HG02840 (cell line): ENCODE measurements around the gene TUBB4B.

Experiments
- ATAC-seq: cut with Tn5 transposase; IDR thresholded peaks from one replicate; pipeline ENCODE4 v1.9.1; 2021; ENCODE audit warnings: mild to moderate bottlenecking, moderate library complexity, moderate number of reproducible peaks; ENCODE audit not compliant: unreplicated experiment, low FRiP score

The TUBB4B gene

GRCh38 chr9:137267933-137268355, 26.9 kb downstream of the TUBB4B start:
- no peak for ATAC-seq

DNA sequence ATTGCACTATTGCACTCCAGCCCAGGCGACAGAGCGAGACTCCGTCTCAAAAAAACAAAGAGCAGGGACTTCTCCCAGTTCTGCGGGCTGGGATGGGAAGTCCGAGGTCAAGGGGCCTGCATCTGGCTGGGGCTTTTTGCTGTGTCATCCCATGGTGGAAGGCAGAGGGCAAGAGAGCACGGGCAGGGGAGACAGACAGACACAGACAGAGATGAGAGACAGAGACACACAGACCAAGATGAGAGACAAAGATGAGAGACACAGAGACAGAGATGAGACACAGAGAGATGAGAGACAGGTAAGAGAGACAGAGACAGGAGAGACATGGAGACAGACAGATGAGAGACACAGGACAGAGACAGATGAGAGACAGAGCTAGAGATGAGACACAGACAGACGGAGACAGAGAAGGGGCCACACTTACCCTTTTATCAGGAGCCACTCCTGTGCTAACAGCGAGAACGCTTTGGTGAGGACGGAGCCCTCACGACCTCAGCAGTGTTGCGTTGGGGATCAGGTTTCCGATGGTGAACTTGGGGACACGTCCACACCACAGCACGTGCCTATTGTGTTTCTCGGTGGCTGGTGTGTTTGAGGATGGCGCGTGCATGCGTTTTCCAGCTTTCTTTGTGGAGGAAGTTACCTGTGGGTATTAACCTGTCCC, 27.6 kb downstream of the TUBB4B start:
- ATAC-seq: no peak

GRCh38 chr9:137269231-137269772, 28.2 kb downstream of the TUBB4B start:
- ATAC-seq: no peak

DNA sequence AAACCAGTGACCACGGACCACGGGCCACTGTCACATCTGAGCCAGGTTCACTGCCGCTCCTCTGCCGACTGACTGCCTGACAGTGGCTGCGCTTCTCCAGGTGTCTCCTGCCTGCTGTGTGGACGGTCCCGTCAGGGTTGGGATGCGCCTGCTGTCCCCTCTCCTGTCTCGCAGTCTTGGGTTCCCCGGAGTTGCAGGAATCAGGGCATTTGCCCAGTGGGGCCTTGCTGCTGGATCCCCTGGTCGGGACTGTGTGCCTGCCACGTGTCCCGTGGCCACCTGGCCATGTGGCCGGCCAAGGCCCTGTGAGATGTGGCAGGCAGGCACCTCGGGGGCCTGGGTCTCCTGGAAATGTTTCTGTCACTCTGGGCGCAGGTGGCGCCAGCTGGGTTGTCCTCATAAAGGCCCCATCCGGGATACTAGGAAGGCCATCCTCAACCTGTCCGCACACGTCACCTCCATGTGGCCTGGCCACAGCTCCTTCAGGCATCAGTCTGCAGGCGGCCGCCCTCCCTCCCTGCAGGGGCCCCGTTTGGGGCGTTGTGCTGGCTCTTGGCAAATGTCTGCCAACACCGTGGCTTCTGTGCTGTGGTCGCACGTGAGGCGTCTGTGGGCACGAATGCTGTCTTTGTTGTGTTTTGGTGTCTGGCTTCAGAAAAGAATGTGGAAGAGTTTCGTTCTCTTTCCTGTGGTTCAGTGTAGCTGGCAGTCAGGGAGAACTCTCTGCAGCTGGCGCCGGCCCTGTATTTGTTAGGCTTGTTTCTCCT, 30.0 kb downstream of the TUBB4B start:
- ATAC-seq: no peak

GRCh38 chr9:137271696-137272076, 30.6 kb downstream of the TUBB4B start:
- no peak for ATAC-seq

DNA sequence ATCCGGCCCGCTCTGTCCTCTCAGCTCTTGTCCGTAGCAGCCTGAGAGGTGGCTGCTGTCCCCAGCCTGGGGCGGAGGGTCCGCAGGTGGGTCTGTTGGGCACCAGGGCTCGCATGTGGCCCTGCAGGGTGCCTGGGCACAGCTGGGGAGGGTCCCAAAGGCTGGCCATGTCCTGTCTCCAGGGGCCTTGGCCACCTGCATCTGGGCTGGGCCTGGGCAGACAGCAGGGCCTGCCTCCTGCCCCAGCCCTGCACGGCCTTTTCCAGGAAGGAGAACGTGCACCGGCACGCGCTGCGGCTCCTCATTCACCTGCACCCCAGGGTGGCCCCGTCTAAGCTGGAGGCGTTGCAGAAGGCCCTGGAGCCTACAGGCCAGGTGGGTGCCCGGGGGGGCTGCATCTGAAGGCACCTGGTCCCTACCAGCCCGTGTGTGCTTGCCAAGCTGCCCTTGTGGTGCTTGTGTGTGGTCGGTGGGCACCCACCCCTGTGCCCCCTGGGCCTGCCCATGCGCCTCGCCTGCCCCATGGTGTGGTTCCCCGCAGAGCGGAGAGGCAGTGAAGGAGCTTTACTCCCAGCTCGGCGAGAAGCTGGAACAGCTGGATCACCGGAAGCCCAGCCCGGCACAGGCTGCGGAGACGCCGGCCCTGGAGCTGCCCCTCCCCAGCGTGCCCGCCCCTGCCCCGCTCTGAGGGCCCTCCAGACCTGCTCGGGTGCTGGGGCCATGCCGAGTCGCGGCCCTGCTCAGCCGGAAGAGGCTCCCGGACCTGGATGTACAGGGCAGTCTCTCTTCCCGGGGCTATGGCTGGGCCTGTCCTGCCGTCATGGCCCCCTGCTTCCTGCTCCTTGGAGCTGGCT, 31.4 kb downstream of the TUBB4B start:
- ATAC-seq: no peak

DNA sequence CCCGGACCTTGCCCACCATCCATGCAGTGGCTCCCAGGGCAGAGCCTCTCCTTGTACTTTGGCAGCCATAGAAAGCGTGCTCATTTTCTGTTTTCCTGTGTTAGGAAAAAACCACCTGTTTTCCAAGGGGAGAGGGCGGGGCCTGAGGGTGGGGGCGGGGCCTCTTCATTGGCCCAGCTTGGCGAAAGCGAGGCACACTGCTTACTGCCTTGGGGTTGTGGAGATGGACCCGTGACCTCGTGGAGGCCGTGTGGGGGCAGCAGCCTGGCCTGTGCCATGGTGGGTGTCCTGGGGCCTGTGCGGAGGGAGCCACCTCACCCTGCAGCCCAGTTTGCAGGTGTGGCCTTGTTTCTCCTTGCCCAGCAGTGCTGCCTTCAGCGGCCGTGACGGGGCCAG, 32.0 kb downstream of the TUBB4B start:
- no peak for ATAC-seq

GRCh38 chr9:137273611-137274320, 32.7 kb downstream of the TUBB4B start:
- no peak for ATAC-seq

- no peak for ATAC-seq
Observed at GRCh38 chr9:137275203-137275587, 34.1 kb downstream of the TUBB4B start.

DNA sequence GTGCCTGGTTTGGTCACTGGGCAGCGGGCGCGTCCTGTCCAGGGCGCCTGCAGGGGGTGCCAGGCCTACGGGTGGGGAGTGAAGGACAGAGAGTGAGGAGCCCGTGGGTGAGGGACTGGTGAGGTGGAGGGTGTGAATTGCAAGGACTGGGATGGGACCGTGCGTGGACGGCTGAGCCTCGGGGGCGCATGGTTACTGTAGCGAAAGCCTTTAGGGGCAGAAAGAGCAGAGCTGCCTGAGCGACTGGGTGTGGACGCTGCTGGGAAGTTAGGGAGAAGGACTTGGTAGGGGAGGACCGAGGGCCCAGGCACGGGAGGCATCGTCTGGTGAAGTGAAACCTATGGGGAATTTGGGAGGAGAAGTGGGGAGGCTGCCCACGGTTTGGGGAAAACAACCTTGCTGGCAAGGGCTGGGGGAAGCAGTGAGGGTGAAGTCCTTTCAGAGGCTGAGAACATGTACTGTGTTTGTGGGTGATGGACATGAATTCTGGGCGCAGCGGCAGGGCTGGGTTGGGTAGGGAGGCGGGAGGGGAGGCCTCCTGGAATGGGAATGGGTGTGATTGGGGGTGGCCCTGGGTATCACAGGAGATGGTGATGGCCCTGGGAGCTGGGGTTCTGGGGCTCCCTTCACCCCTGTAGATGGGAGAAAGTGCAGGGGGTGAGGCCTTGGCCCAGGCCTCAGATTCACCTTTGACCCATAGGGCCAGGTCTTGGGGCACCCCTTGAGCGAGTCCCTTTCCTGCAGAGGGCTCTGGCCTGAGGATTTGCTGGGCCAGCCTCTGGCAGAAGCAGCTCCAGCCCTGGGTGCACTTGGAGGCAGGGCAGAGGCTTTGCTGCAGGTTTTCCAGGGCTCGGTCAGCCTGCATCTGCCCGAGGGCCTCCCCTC, 34.7 kb downstream of the TUBB4B start:
- no peak for ATAC-seq

DNA sequence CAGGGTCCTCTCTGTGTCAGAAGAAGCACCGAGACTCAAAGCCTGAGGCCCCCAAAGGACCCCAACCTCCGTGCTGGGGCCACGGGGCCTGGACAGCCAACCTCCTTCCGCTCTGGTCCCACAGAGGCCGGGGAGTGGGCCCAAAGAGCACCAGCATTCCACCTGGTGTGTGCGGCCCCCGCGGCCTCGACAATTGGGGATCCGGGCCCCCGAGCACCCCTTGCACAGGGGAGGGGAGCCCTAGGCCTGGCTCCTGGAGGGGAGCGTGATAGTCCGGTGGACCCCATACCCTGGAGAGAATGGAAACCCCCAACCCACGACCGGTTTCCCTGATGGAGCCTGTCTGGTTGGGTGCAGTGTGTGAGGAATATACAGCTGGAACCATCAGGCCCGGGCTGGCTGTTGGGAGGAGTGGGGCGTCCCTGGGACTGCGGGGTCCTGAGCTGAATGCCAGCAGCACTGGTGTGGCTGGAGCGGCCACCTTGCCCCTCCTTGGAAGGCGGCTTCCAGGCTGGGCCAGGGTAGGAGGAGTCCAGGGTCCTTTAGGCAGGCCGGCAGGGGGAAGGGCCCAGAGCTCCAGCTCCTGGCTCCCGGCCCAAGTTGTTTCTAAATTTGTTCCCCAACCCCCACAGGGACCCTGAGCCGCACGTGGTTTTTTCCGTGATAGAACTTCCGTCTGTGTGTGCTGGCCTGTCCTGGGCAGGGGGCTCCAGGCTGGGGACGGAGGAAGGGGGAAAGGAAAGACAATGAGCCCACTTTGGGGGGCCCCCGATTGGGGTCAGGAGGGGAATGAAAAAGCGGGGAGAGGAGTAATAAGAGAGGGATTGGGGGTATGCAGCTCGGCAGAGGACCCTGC, 35.6 kb downstream of the TUBB4B start:
- ATAC-seq: no peak

- peak; percentile 63 for ATAC-seq
Observed at GRCh38 chr9:137277329-137278041, 36.4 kb downstream of the TUBB4B start, which contains the start of gene TOR4A. Gene TOR4A (plus strand): TSS chr9:137277726. CDS start chr9:137278690, 964 bp downstream.

DNA sequence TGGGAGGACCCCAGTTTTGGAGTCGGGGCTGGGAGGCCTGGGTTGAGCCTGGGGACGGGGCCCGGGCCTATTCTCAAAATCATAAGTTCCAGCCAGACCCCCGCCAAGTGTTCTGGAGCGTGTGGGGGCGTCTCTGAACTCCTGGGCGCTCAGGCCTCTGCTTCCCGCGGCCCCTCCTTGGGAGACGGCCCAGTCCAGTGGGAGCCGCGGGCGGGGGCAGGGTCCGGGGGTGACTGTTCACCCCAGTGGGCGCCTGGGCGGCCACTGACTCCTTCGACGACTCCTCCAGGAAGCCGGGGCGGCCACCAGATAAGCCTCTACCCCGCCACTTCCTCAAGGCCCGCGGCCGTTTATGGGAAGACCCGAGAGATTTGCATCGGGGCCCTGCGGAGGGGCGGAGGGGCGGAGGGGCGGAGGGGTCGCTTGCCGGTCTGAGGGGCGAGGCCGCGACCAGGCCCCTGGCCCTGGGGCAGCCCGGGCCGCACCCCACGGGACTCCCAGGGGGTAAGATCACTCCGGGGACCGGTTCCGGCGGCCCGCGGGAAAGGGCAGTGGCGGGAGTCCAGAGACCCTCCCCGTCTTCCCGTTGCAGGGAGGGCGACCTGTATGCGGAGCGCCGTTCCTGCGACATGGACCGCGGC, 37.1 kb downstream of the TUBB4B start:
- ATAC-seq: no peak

DNA sequence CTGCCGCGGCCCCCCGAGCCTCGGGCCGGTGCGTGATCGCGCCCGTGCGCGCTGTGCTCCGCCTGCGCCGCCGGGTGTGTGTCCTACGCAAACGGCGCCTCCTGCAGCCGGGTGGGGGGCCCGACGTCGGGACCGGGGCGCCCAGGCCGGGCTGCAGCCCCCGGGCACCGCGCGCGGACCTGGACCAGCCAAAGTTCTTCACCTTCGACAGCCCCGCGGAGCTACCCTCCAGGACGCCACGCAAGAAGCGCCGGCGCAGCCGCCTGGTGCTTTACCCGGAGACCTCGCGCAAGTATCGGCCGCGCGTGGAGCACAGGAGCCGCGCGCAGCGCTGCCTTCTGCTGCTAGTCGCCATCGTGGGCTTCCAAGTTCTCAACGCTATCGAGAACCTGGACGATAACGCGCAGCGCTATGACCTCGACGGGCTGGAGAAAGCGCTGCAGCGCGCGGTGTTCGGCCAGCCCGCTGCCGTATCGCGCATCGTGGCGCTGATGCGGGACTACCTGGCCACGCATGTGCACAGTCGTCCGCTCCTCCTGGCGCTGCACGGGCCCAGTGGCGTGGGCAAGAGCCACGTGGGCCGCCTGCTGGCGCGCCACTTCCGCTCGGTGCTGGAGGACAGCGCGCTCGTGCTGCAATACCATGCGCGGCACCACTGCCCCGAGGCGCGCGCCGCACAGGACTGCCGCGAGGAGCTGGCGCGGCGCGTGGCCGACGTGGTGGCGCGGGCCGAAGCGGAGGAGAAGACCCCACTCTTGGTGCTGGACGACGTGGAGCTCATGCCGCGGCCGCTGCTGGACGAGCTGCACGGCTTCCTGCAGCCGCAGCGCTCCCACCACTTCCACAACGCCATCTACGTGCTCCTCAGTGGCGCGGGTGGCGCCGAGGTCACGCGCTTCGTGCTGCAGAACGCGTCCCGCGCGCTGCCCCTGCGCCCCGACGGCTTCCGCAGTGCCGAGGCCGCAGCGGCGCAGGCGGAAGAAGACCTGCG, 37.9 kb downstream of the TUBB4B start:
- no peak for ATAC-seq

- no peak for ATAC-seq
Observed at GRCh38 chr9:137279741-137280473, 38.8 kb downstream of the TUBB4B start.
